Lung microvascular endothelial cell (primary cell): ENCODE measurements around the gene UGT1A5. TPM values are rescaled to one million over a fixed set of nuclear protein-coding genes. Genes with fewer than 3 reads are reported as not detected.

Experiments
- DNase-seq, 2 donors: peaks; one replicate each; pipeline versions ENCODE4 v3.0.0 to v3.0.0-alpha.2; 2010; ENCODE audit warnings: low read depth in 2 of 2
- total RNA-seq: library from RNA; depleted of rRNA; stranded (reverse); fragments of >200 nt; gene quantifications from 2 replicates; pipeline ENCODE4 v1.2.1, GENCODE V29; 2014

UGT1A5 gene
- total RNA-seq, 1 donor from 2014 or later: not detected

DNA sequence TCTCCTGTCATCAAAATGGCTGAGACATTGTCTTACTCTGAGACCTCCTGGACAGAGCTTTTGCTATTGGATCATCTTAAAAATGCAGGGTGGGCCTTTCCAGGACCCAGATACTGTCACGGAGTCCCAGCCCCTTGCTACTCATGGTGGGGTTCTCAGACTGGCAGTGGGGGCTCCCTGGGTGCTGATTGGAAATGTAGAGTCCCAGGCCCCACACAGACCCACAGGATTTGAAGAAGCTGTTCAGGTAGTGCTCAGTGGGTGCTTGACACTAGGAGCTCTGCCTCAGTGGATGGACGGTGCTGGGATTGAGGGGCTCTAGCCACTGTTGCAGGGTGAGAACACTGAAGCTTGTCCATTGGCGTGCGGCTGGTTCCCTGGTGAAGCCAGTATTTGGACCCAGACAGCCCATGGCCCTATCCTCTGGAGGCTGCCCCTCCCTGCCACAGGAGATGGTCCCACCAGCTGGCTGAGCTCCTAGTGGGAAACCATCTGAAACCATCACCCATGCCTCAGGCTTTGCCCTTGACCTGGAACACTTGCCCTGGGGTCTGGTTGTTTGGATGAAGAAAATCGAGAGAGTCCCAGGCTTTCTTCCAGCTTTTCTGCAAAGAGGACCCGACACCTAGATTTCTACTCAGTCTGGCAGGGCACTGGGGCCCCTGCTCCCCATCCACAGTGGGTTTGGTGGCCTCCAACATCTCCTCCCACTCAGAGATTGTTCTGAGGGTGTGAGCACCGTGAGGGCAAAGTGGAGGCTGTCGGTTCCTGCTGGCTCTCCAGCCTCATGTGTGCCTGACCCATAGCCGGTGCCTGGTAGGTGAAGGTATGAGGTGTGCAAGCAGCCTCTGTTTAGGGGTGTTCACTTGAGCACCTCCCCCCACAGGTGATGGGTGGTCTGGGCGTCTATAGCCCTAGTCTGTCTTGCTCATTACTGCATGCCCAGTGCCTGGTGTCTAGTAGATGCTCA is 95.5 kb downstream of the UGT1A5 start:
- no peak for DNase-seq

DNA sequence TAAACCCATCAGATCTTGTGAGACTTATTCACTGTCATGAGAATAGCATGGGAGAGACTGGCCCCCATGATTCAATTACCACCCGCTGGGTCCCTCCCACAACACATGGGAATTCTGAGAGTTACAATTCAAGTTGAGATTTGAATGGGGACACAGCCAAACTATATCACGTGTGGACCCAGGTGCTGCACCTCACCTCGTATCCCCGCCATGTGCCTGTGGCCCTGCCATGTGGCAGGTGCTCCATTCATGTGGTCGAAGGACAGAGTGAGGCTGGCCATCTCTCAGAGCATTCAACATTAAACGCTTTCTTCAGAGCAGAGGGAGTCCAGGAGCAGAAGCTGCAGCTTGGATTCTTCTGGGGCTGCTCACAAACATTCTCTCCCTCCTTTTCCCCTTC is 97.7 kb downstream of the UGT1A5 start:
- no peak for DNase-seq

DNA sequence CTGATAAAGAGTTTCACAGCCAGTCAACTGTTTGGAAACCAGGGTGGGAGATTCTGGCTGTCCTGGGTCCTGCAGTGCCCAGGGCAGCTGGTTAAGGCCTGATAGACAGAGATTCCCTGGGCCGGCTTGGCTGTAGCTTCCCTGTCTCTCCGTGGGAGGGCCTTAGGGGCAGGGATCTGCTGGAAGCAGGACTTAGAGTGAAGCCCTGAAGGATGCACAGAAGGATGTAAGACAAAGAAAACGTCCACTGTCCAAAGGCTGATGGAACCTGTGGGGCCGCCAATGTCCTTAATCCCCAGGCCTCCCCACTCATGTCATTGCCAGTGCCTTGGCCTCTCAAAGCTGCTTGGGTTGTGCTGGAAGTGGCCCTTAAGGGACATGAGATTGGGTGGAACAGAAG is 98.4 kb downstream of the UGT1A5 start:
- DNase-seq: no peak

DNA sequence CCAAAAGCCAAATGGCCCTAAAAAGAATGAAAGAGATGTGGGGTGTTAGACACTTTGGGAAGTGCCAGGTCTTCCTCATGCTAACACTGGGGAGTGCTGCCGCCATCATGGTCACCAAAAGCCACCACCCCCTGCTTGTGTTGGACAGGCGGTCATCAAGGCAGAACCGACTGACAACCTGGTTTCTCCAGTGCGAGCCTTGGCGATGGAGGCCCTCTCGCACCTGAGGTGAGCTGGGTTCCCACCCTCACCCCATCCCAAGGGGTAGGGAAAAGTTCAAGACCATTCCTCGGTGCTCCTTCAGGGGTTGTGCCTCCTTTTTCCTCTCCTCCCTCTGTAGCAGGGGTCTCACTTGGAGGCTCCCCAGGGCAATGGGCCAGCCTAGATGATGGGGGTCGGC is 99.0 kb downstream of the UGT1A5 start:
- no peak for DNase-seq

DNA sequence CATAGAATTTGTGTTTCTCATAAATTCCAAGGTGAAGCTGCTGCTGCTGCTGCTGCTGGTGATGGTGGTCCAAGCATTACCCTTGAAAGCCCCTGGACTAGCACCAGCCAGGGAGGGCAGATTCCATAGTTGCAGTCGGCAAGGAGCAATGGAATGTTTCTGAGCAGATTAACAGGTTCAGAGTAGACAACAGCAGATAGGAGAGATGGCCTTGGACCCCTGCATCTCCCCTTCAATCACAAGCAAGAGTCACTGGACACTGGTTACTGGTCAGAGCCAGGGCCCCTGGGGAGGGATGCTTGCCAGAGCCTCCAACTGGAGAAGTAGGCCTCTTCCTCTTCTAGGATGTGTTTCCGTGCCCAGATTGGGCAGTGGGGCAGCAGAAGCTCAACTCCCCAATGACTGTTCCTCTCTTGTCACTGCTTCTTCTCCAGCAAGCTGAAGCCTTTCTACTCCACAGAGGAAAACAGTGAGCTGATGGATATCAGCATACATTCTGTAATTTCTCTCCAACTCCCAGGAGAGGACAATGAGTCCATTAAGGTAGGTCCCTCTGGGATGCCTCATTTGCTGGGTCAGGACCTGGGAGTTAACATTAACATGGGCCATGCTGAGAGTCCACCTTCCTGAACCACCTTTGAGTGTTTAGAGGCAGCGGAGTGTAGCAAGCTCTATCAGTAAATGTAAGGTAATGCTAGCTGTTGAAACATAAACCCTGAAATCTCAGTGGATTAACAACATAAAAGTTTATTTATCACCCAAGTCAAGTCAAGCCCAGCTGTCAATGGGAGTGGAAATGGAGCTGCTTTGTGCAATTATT is 100.7 kb downstream of the UGT1A5 start:
- DNase-seq: no peak

DNA sequence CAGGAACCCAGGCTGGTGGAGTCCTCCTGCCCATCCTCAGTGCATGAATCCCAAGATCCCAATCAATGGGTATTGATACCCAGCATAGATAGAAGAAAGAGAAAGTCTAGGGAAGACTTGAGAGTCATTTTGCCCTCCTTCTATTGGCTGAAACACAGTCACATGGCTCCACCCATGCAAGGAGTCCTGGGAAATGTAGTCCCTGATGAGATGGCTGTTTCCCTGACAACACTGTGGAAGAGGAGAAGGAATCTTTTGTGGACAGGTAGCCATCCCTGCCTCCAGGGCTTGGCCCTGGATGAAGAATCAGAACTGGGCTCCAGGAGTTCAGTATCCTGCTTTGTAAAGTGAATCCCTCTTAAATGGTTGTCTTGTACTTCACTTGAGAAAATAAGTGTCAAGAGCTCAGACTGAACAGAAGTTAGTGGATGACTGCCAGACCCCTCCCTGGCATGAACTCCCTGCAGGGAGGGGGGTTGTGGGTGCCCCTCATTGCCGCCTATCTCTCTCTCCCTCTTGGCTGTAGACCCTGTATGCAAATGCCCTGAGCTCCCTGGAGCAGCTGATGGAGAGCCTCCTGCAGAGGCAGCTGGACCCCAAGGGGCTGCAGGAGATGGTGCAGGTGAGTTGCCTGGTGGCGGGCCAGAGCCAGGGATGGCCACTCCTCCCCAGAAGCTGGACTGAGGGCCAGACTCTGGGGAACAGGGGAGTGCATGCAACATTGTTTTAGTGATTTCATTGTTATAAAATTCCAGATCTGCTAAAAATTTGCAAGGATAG is 101.5 kb downstream of the UGT1A5 start:
- DNase-seq: no peak

DNA sequence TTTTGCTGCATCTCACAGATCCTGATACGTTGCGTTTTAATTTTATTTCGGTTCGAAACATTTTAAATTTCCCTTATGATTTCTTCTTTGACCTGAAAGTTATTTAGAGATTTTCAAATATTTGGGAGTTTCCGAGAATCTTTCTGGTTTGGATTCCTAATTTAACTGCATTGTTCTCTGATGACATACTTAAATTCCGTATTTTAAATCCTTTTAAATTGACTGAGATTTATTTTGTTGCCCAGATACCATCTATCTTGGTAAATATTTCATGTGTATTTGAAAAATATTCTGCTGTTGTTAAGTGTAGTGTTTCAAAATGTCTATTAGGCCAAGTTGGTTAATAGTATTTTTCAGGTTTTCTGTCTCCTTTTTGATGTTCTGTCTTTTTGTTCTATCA is 103.2 kb downstream of the UGT1A5 start:
- no peak for DNase-seq

DNA sequence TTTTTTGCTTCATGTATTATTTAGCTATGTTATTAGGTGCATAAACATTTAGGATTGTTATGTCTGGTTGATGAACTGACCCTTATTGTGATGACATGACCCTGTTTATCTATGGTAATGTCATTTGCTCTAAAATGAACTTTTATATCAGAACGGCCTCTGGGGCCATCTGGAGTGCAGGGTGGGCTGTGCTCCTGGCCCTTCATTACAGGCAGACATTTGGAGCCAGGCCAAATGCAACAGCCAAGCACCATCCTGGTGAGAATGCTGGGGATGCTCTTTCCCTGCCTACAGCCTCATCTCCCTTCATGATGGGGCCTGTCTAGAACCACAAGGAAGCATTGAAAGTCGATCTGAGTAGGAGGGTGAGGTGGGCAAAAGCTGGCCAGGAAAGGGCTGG is 103.6 kb downstream of the UGT1A5 start:
- no peak for DNase-seq

DNA sequence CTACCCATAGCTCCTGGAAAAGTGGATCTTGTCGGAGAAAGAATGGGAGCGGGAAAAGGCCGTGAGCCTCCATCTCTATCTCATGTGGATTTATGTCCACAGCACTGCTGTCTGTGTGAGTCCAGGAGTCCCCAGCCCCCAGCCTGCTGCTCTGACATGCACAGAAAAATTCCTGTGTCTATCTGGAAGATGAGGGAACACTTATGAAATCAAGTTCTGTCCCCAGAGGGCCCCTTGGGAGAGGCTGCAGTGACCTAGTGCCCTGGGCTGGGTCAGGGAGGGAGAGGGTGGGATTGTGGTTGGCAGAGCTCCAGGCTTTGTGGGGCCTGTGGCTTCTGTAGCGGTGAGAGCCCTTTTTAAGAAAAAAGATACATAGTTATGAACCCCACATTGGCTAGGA is 104.1 kb downstream of the UGT1A5 start:
- no peak for DNase-seq

DNA sequence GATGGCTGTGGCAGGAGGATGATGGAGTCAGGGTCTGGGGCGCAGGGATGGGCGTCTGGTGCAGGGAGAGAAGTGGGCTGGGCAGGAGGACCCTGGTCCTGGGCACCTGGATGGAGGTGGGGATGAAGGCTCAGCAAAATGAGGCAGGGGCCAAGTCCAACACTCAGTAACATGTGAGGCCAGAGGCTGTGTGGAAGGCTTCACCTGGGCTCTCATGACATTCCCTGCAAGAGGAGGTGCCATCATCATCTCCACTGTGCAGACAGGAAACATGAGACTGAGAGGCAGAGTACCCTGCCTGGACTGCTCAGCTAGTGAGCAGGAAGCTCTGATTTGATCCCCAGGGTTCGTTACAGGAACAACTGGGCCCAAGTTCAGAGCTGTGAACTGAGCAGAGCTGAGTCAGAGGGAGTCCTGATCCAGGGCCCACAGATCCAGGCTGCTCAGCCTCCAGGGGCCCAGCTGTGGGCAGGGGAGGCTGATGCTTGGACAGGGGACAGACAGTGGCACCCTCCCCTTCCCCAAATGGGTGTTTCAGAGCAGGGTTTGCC is 104.7 kb downstream of the UGT1A5 start:
- DNase-seq: no peak

DNA sequence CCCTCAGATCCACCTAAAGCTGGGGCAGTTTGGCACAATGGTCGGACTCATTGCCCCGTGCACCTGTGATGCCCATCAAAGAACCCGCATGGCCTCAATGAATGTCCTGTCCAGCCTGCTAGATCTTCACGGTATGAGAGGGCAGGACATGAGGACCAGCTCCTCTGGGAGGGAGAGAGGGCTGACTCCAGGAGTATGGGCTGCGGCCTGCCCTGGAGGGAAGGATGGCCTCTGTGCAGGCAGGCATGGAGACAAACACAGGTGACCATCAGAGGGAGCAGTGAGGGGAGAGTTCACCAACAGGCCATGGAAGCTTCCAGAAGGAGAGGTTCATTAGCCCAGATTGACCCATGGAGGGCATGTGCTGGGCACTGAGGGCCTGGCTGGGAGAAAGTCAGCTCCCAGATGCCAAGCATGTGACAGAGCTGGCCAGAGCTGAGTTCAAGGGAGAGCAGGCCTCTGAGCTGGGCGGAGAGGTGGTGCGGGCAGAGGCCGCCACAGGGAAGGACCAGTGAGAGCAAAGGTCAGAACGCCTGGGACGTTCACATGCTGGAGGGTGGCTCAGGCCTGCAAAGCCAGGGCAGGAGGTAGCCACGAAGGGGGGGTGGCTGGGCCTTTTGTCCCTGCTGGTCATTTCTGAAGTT is 105.4 kb downstream of the UGT1A5 start:
- no peak for DNase-seq

DNA sequence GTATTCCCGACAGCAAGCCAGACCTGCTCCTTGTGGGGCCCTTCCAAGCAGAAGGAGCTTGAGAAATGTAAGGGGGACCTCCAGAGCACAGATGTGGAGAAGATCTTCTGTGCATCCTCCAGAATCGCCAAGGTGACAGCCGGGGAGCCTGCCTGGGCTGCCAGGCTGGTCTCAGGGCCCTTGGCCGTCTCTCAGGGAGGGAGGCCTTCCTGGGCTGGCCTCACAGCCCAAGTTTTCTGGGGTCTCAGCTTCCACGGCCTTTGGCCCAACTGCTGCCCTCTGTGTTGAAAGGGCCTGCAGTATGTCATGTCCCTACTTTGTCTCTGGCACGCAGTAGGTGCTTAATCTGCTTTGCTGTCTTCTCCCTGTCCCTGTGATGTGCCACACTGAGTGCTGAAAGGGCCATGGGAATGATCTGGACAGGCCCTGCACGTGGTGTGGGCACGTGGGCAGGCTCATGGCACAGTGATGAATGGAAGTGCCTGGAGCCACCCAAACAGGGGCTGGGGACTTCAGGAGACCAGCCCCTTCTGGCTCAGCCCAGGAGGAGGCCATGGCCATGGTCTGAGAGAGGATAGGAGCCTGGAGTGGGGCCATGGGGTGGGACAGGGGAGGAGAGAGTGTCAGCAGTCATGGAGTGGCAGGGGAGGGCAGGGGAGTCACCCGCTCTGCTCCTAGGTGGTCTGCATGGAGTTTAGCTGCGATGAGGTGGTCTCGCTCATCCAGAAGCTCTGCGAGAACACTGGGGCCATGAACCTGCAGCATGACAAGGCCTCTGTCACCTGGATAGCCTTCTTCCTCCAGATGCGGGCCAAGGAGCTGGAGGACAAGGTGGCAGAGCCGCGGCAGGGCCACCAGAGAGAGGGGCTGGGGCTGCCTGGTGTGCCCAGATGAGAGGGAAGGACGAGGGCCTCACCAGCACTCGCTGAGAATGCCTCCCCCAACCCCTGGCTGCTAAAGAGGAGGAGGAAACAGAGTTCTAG is 106.2 kb downstream of the UGT1A5 start:
- no peak for DNase-seq

DNA sequence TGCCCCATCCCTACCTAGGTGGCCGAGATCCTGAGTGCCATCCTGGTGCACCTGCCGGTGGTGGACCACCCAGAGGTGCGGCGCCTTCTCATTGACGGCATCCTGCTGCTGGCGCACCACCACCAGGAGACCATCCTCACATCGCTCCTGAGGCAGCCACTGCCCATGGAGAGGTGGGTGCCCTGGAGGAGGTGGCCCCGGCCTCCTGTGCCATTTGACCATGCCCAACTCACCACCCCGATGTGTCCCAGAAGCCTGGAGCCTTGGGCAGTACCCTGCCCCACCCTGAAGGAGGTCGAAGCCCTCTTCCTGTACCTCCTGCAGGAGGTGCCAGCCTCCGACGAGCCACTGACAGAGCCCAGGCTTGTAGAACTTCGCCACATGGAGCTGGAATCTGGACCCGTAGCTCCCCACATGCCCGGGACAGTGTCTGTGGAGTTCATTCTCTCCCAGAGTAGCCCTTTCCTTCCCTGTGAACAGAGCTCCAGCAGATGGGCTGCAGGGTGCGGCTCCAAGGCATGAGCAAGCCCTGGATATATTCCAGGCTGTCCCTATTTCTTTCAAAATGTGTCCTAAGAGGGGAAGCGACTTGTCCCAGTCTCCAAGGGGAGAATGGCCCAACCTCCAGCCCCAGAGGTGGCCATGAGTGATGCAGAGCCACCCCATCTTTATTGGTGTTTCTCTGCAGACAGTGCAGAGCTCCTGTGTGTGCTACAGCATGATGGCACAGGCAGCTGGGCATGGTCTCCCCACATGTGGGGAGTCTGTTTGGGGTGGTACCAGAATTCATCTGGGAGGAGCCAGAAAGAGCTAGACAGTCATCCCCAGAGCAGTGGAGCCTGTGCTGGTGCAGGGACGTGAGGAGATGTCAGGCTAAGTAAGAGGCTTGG is 107.4 kb downstream of the UGT1A5 start:
- DNase-seq: no peak

DNA sequence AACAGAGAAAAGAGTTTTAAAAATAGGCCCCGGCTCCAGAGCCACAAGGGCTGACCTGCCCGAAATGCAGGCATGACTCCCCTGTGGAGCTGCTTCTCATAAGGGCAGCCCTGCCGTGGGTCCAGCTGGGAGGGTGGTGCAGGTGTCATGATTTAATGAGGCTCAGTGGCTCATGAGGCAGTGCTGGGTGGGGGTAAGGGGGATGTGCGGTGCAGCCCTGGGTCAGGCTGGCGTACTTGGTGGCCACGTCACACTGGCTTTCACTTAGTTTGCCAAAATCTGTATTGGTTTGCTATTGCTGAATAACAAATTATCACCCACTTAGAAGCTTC is 108.0 kb downstream of the UGT1A5 start:
- no peak for DNase-seq

DNA sequence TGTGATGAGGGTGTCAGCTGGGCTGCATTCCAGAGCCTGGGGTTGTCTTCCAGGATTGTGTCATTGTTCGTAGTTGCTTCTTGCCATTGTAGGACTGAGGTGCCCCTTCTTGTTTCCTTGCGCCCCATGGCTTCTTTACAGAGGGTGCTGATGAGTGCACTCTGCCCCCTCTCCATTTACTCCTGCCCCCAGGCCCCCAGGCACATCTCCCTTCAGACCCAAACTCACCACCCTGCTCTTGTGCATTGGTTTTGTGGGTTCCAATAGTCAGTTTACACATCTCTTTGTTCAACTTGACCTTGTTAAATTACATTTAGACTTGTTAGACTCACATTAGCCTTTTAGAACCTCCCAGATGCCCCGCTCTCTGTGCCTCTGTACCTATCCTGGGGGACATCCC is 108.5 kb downstream of the UGT1A5 start:
- DNase-seq: no peak

DNA sequence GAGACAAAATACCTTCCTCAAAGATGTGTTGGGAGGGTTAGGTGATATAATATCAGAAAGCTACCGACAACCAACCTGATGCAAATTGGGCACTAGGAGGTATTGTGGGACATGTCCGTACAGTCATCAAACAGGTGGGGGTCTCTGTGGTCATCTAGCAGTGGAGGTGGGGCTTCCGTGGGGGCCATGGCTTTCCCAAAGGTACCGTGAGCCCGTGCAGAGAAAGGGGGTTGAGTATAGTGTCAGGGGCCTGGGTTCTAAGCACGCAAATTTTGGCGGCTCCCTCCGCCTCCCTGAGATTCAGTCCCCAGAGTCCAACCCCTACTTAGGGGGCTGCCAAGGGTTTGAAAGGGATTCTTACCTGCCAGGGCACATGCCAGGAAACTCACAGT is 109.0 kb downstream of the UGT1A5 start:
- no peak for DNase-seq

DNA sequence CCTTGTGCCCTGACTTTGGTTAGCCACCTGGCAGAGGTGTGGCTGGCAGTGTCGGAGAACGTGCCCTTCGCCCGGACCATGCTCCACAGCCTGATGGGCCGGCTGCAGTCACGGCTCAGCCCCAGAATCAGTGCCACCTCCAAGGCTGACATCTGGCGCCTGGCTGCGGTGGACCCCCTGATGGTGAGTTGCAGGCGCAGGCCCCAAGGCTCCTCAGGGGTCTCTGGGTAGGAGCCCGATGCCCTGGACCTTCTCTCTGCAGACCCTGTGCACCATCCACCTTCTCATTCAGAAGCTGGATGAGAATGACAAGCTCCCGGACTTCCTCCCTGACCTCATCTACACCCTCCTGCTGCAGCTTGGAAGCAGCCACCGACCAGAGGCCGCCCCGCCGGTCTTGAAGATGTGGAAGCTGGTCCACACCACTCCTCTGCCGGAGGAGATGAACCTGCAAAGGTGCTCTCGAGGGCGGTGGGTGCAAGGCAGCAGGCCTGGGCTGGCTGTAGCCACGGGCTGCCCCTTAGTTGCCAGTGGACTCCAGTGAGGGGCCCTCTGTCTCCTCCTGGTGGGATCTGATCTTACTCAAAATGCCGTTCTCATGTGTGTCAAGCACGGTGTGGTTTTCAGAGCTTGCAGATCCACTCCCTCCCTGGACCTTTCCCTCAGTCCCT is 109.5 kb downstream of the UGT1A5 start:
- no peak for DNase-seq
